Activated CD4-positive, alpha-beta T cell treated with anti-CD3 and anti-CD28 coated beads, Interleukin-2, amount 10 ng/mL, durations not matched to agents 7 days and 5 days (primary cell): ENCODE data around the gene SLC7A7. TPM values are rescaled to one million over a fixed set of nuclear protein-coding genes. Genes with fewer than 3 reads are reported as not detected.
A peak's percentile ranks its signal among the peaks of the same experiment; 100 is the strongest.
"Not testable (repeated sequence)": the region's sequence is repeated elsewhere in the genome, so short reads cannot be mapped to it uniquely, and the experiment has no call there.

Experiments
- CTCF ChIA-PET: fragments of 350-600 bp; sonication (Branson Sonifier 250); formaldehyde crosslinking; loops from one replicate; lab custom pipeline; 2021; ENCODE audit warnings: antibody characterized with exemption; lab: Charles Lee
- POLR2A ChIA-PET: fragments of 350-600 bp; sonication (Branson Sonifier 250); formaldehyde crosslinking; loops from one replicate; lab custom pipeline; 2021; ENCODE audit warnings: antibody characterized with exemption; lab: Charles Lee
- DNase-seq: peaks from one replicate; pipeline ENCODE4 v3.0.0-alpha.2; 2020
- H3K27ac Mint-ChIP-seq: one replicate; pipeline ENCODE4 v1.8.0; 2021; ENCODE audit warnings: mild to moderate bottlenecking, moderate library complexity, mixed read lengths
- H3K27me3 Mint-ChIP-seq: one replicate; pipeline ENCODE4 v1.8.0; 2021; ENCODE audit warnings: mixed read lengths
- H3K36me3 Mint-ChIP-seq: one replicate; pipeline ENCODE4 v1.8.0; 2021; ENCODE audit warnings: low read depth, mixed read lengths
- H3K4me1 Mint-ChIP-seq: one replicate; pipeline ENCODE4 v1.8.0; 2021; ENCODE audit warnings: mixed read lengths
- H3K4me3 Mint-ChIP-seq: one replicate; pipeline ENCODE4 v1.8.0; 2021; ENCODE audit warnings: mild to moderate bottlenecking, moderate library complexity, mixed read lengths
- H3K9me3 Mint-ChIP-seq: one replicate; pipeline ENCODE4 v1.8.0; 2021; ENCODE audit warnings: mixed read lengths
- total RNA-seq, 2 experiments: library from RNA; stranded (reverse); gene quantifications; one replicate each; pipeline ENCODE4 v1.2.3, GENCODE V29; 2021

Gene SLC7A7
- total RNA-seq = under 1 TPM; 0.25 to 0.69 TPM

DNA sequence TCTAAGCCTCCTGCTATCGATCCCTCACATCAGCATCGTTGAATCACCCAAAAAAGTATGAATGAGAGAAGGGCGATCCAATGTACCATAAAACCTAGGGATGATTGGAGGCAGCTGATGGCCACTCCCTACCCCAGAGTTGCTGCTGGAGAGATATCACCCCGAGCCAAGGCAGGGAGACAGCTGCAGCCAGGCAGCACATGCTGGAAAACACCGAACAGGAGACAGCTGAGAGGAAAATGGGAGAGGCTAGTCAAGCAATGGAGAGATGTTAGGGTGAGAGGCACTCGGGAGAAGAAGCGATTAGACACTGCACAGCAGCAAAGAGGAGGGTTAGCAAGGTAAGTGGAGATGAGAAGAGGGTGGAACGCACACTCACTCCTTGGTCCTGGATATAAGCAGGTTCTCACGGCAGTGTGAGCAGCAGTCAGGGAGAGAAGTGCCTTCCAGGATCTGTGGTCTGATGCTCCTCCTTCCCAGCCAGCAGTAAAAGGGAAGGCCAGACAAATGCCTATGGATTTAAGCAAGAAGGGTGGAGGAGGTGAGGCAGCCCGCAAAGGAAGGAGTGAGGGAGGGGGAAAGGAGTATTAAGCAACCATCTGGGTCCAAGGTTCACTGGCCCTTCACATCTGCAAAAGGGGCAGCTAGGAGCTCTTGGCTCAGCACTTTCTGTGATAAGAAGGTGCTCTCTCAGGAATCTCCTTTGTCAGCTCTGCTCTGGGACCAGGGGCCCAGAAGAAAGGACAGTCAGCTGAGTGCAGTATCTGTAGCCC lies at the start of gene SLC7A7:
SLC7A7 (minus strand) TSS at position 495 of the 773 bp plus-strand sequence. CDS start 2,037 bp downstream, outside the sequence.
- no peaks in the 10 kb centered on the region for H3K27me3 Mint-ChIP-seq
- POLR2A ChIA-PET = interaction anchor here (0.7 kb wide), 1 partner anchor 110 kb away, joined by 3 read pairs; no protein-coding TSS in a partner anchor
- H3K4me1 Mint-ChIP-seq = peaks cover 31% of the 10 kb centered on the region
- no peak for DNase-seq
- H3K9me3 Mint-ChIP-seq = no peaks in the 10 kb centered on the region
- no peak within 1 kb of the TSS for H3K4me3 Mint-ChIP-seq
- CTCF ChIA-PET = interaction anchor here (0.7 to 2.3 kb wide), 4 partner anchors 8 to 258 kb away, joined by 3 to 11 read pairs (median 6); no protein-coding TSS in a partner anchor
- no peaks in the 10 kb centered on the region for H3K36me3 Mint-ChIP-seq
- no peak within 1 kb of the TSS for H3K27ac Mint-ChIP-seq

DNA sequence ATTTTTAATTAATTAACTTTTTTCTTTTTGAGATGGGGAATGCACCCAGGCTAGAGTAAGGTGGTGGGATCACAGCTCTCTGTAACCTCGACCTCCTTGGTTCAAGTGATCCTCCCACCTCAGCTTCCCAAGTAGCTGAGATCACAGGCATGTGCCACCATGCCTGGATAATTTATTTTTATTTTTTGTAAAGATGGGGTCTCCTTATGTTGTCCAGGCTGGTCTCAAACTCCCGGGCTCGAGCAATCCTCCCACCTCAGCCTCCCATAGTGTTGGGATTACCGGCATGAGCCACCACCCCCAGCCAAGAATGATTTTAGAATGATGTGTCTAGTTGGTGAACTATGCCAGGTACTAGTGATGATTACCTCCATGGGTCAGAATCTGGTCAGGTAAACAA lies 49.7 kb upstream of the SLC7A7 start:
- POLR2A ChIA-PET = no interaction called here
- H3K27me3 Mint-ChIP-seq = peaks cover 26% of the 10 kb centered on the region
- DNase-seq = no peak
- CTCF ChIA-PET = interaction anchor here (0.7 to 6.2 kb wide), 3 partner anchors 12 to 294 kb away, joined by 3 to 38 read pairs (median 3); no protein-coding TSS in a partner anchor
- peaks cover 7% of the 10 kb centered on the region for H3K36me3 Mint-ChIP-seq
- peaks cover 8% of the 10 kb centered on the region for H3K9me3 Mint-ChIP-seq
- H3K4me3 Mint-ChIP-seq = no peak overlapping the region
- peaks cover 2% of the 10 kb centered on the region for H3K4me1 Mint-ChIP-seq
- no peak overlapping the region for H3K27ac Mint-ChIP-seq

DNA sequence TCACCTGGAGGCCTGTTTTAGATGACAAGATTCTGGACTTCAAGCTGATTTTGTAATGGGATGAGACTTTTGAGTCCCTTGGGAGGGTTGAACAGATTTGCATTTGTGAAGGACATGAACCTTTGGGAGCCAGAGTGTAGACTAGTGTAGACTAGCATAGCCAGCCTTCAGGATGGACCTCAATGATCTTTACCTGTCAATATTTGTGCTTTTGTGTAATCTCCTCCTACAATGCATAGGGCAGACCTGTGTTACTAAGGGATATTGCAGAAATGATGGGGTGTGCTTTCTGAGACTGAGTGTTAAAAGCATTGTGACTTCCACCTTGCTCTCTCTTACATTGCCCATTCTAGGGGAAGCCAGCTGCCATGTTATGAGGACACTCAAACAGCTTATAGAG lies 46.4 kb upstream of the SLC7A7 start:
- ChIA-PET CTCF (interaction anchor here (1.7 to 7.3 kb wide), 5 partner anchors 9 to 305 kb away, joined by 4 to 50 read pairs (median 8); partner anchors contain the start of gene LRP10), POLR2A (no interaction called here)
- peaks cover 15% of the 10 kb centered on the region for H3K4me1 Mint-ChIP-seq
- H3K27ac Mint-ChIP-seq = no peak overlapping the region
- DNase-seq = no peak
- no peak overlapping the region for H3K4me3 Mint-ChIP-seq
- peaks cover 8% of the 10 kb centered on the region for H3K9me3 Mint-ChIP-seq
- H3K27me3 Mint-ChIP-seq = peaks cover 41% of the 10 kb centered on the region
- peaks cover 7% of the 10 kb centered on the region for H3K36me3 Mint-ChIP-seq

DNA sequence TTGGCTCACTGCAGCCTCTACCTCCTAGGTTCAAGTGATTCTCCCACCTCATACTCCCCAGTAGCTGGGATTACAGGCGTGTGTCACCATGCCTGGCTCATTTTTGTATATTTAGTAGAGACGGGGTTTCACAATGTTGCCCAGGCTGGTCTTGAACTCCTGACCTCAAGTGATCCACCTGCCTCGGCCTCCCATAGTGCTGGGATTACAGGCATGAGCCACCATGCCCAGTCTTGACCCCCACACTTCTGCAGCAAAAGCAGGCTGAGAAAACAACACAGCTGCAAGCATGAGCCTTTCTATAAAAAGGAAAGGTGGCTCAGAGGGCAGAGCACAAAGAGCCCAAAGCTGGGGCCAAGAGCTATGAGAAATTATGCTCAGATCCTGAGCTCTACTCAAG lies 45.1 kb upstream of the SLC7A7 start:
- DNase-seq, POLR2A ChIA-PET, H3K27ac Mint-ChIP-seq, H3K36me3 Mint-ChIP-seq, H3K9me3 Mint-ChIP-seq, H3K4me3 Mint-ChIP-seq: not testable (repeated sequence)
- peaks cover 49% of the 10 kb centered on the region for H3K27me3 Mint-ChIP-seq
- CTCF ChIA-PET = interaction anchor here (1.0 to 7.3 kb wide), 7 partner anchors 8 to 304 kb away, joined by 3 to 50 read pairs (median 8); partner anchors contain the start of gene LRP10
- H3K4me1 Mint-ChIP-seq = peaks cover 19% of the 10 kb centered on the region

DNA sequence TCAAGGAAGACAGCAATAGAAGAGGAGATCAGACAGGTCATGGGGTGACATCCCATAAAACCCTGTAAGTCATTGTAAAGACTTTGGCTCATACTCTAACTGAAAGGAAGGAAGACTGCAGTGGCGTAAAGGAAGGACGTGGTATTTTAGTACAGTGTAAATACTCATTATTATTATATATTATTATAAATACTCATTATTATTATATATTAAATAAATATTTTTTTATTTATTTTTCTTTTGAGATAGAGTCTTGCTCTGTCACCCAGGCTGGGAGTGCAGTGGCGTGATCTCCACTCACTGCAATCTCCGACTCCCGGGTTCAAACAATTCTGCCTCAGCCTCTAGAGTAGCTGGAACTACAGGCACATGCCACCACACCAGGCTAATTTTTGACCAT lies 41.2 kb upstream of the SLC7A7 start:
- Mint-ChIP-seq H3K9me3 (peaks cover 4% of the 10 kb centered on the region), H3K36me3 (peaks cover 2% of the 10 kb centered on the region), H3K4me1 (peaks cover 41% of the 10 kb centered on the region), H3K27ac (no peak overlapping the region), H3K4me3 (no peak overlapping the region), H3K27me3 (peaks cover 34% of the 10 kb centered on the region)
- POLR2A ChIA-PET = no interaction called here
- DNase-seq = no peak
- CTCF ChIA-PET = interaction anchor here (1.9 to 8.5 kb wide), 5 partner anchors 16 to 289 kb away, joined by 5 to 91 read pairs (median 50); partner anchors contain the start of genes LRP10 and MRPL52

DNA sequence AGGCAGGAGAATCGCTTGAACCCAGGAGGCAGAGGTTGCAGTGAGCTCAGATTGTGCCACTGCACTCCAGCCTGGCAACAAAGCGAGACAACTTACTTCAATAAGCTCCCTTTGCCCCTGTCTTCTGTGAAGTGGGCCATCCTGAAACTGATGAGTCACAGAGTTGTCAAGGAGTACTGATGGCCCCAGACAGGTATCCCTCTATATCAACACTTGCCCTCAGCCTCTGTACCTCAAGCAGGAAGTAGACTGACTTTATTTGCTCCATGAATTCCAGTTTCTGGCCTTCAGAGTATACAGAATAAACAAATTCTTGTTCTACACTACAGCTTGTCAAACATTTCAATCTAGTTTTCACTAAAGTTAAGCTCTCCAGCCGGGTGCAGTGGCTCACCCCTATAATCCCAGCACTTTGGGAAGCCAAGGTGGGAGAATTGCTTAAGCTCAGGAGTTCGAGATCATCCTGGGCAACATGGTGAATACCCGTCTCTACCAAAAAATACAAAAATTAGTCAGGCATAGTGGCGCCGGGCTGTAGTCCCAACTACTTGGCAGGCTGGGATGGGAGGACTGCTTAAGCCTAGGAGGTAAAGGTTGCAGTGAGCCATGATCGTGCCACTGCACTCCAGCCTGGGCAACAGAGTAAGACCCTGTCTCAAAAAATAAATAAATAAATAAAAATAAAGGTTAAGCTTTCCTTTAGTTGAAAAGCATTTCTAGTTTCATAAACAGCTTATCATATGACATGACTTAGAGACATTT lies 39.9 kb upstream of the SLC7A7 start:
- peak; percentile 32 for DNase-seq
- Mint-ChIP-seq H3K36me3 (no peaks in the 10 kb centered on the region), H3K4me1 (peaks cover 45% of the 10 kb centered on the region), H3K27me3 (peaks cover 24% of the 10 kb centered on the region), H3K27ac (no peak overlapping the region), H3K4me3 (no peak overlapping the region), H3K9me3 (peaks cover 2% of the 10 kb centered on the region)
- POLR2A ChIA-PET = interaction anchor here (0.6 kb wide), 1 partner anchor 152 kb away, joined by 3 read pairs; no protein-coding TSS in a partner anchor
- CTCF ChIA-PET = interaction anchor here (0.6 to 8.5 kb wide), 20 partner anchors 9 to 299 kb away, joined by 3 to 91 read pairs (median 7); partner anchors contain the start of genes LRP10, MMP14 and MRPL52

DNA sequence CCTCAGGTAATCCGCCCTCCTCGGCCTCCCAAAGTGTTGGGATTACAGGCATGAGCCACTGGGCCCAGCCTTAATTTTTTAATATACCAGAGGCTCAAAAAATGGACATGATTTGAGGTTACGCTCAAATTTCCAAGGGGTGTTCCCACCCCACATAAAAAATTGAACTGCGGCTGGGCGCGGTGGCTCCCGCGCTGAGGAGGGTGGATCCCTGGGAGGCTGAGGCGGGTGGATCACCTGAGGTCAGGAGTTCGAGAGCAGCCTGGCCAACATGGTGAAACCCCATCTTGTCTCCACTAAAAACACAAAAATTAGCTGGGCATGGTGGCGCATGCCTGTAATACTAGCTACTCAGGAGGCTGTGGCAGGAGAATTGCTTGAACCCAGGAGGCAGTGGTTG lies 39.1 kb upstream of the SLC7A7 start:
- not testable (repeated sequence) for H3K9me3 Mint-ChIP-seq, H3K4me3 Mint-ChIP-seq, H3K36me3 Mint-ChIP-seq, H3K27ac Mint-ChIP-seq, DNase-seq
- H3K27me3 Mint-ChIP-seq = peaks cover 23% of the 10 kb centered on the region
- H3K4me1 Mint-ChIP-seq = peaks cover 45% of the 10 kb centered on the region
- CTCF ChIA-PET = interaction anchor here (0.6 to 8.5 kb wide), 19 partner anchors 10 to 298 kb away, joined by 3 to 91 read pairs (median 8); partner anchors contain the start of genes LRP10, MMP14 and MRPL52
- POLR2A ChIA-PET = interaction anchor here (0.6 kb wide), 2 partner anchors 153 to 267 kb away, joined by 3 read pairs; no protein-coding TSS in a partner anchor

DNA sequence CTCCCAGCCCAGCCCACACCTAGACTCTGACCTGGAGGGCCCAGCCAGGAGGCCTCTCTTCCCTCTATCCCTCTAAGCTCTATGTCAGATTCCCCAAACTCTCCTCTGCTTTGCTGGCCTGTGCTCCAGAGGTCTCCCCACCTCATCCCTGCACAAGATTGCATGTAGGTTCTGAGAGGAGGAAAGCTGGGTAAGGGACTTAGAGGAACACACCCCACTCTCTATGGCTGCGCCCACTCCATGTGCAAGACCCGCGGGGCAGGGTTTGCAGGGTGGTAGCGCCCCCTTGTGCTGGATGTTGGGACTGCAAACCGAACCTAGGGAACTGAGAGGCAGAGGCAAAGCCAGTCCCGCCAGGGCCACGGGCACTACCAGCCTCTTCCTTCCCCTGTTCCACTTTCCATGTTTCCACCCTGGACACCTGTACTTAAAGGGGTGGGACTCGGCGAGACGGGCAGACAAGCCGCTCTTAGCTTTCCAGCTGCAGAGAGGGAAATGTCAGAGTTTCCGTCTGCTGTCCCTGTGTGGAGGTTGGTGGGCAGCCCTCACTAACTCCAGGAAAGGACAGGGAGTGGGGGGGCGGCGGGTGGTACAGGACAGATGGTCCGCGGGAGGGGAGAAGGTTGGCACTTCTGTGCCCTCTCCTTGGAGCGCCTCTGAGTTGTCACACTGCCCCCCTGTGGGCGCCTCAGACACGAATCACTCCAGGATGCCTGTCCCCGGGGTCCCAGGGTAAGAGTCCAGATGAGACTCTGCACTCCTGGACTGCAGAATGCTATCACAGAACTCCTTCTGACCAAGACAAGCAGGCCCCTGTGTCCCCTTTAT lies 37.9 kb upstream of the SLC7A7 start:
- ChIA-PET POLR2A (interaction anchor here (0.6 to 1.4 kb wide), 2 partner anchors 30 to 49 kb away, joined by 3 to 4 read pairs; no protein-coding TSS in a partner anchor), CTCF (interaction anchor here (0.5 to 8.5 kb wide), 24 partner anchors 8 to 297 kb away, joined by 3 to 91 read pairs (median 6); partner anchors contain the start of genes LRP10, MMP14, MRPL52 and RBM23)
- Mint-ChIP-seq H3K36me3 (no peaks in the 10 kb centered on the region), H3K27me3 (peaks cover 28% of the 10 kb centered on the region), H3K4me3 (peak overlapping the region; percentile 72), H3K4me1 (peaks cover 37% of the 10 kb centered on the region), H3K9me3 (no peaks in the 10 kb centered on the region), H3K27ac (peak overlapping the region; percentile 66)
- peak; percentile 87 for DNase-seq

DNA sequence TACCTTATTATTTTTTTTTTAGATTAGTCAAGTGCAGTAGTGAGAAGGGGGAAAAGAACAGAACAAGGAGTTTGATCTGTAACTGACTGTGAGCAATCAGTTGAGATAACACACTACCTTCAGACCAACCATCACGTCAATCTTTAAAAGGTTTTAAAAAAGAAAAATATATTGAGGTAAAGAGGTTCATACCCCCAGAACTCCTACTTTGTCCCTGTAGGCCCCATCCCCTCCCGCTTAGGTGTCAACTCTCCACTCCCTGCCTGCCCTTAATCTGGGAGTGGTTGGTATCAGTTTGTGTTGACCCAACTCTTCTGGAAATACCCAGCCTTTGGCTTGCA lies 37.3 kb upstream of the SLC7A7 start:
- ChIA-PET POLR2A (interaction anchor here (1.4 kb wide), 1 partner anchor 29 kb away, joined by 3 read pairs; no protein-coding TSS in a partner anchor), CTCF (interaction anchor here (0.7 to 8.5 kb wide), 19 partner anchors 8 to 296 kb away, joined by 3 to 91 read pairs (median 7); partner anchors contain the start of genes LRP10, MMP14, MRPL52 and RBM23)
- H3K27ac Mint-ChIP-seq = no peak overlapping the region
- DNase-seq = no peak
- no peaks in the 10 kb centered on the region for H3K9me3 Mint-ChIP-seq
- no peak overlapping the region for H3K4me3 Mint-ChIP-seq
- H3K27me3 Mint-ChIP-seq = peaks cover 24% of the 10 kb centered on the region
- no peaks in the 10 kb centered on the region for H3K36me3 Mint-ChIP-seq
- H3K4me1 Mint-ChIP-seq = peaks cover 34% of the 10 kb centered on the region

DNA sequence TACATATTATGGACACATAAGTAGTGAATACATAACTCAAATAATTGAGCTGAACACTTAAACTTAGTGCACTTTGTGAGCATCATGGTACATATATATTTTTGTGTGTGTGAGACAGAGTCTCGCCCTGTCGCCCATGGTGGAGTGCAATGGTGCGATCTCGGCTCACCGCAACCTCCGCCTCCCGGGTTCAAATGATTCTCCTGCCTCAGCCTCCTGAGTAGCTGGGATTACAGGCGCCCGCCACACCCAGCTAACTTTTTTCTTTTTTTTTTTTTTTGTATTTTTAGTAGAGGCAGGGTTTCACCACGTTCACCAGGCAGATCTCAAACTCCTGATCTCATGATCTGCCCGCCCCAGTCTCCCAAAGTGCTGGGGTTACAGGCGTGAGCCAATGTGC lies 36.9 kb upstream of the SLC7A7 start:
- not testable (repeated sequence) for DNase-seq, H3K27ac Mint-ChIP-seq, H3K36me3 Mint-ChIP-seq, H3K9me3 Mint-ChIP-seq, H3K4me3 Mint-ChIP-seq
- Mint-ChIP-seq H3K4me1 (peaks cover 32% of the 10 kb centered on the region), H3K27me3 (peaks cover 20% of the 10 kb centered on the region)
- POLR2A ChIA-PET = interaction anchor here (1.4 kb wide), 1 partner anchor 29 kb away, joined by 3 read pairs; no protein-coding TSS in a partner anchor
- CTCF ChIA-PET = interaction anchor here (0.6 to 8.5 kb wide), 19 partner anchors 7 to 300 kb away, joined by 3 to 91 read pairs (median 7); partner anchors contain the start of genes LRP10, MMP14, MRPL52 and RBM23
